Measurements from ENCODE around the gene CALY. TPM values are rescaled to one million over a fixed set of nuclear protein-coding genes. Genes with fewer than 3 reads are reported as not detected.

The CALY gene
- total RNA-seq, 1 donor from 2014 or later: 3.5 TPM

DNA sequence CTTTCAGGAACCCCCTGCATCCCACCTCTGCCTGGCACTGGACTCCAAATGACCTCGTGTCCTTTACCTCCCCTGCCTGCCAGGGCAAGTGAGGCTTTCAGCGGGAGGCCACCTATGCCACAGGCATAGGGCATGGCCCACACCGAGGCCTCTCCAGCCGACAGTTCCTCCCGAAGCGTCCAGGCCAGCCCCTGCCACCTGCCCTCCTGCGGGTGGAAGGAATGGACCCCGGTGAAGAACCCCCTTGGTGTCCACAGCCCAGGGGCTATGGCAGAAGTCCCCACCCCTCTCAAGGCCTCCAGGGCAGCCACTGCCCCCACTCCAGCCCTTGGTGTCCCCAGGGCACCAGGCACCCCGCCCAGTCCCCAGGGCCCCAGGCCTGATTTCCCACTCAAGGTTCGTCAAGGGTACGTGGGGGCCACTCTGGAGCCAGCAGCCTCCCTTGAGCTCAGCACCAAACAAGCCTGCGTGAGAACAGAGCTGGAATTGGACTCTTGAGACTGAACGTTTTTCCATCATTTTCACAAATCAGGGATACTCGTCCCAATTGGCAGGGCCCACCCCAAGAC, 18.1 kb upstream of the CALY start:
- no peaks in the 10 kb centered on the region for H3K27me3 Mint-ChIP-seq (ENCODE audit: unreplicated experiment)
- no peaks in the 10 kb centered on the region for H3K4me1 Mint-ChIP-seq (ENCODE audit: unreplicated experiment)
- no peak for DNase-seq (ENCODE audit: extremely low spot score, unreplicated experiment)
- no peak overlapping the region for H3K4me3 Mint-ChIP-seq (ENCODE audit: unreplicated experiment)
- H3K27ac Mint-ChIP-seq (ENCODE audit: unreplicated experiment): no peak overlapping the region
- no peaks in the 10 kb centered on the region for H3K9me3 Mint-ChIP-seq (ENCODE audit: unreplicated experiment)
- H3K36me3 Mint-ChIP-seq (ENCODE audit: unreplicated experiment): peaks cover 1% of the 10 kb centered on the region
- no peak for TF ChIP-seq CTCF (IDR thresholded peaks at IDR 0.05)

DNA sequence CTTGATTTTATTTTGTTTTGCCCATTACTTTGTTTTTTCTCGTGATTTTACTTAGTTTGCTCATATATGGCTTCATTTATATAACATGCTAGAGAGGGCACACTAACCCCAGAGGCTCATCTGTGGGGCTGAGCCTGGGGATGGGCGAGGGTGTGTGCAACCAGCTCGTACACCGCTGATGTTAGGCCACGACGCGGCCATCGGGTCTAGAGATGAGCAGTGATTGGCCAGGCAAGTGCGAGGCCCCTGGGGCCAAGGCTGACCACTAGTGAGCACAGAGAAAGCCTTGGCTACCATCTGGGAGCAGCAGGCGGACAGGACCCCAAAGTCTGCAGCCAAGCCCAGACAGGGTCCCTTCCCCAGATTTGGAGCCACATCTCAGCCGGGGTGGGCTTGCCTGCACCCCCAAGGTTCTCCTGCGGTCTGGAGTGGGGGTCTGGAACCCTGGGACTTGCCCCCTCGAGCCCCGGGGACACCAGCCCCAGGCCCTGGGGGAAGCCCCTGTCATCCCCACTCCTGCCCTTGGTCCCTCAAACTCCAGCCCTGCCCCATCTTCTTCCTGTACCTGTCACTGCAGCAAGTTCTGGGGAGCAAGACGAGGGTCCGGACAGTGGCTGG, 17.4 kb upstream of the CALY start:
- Mint-ChIP-seq H3K4me3 (ENCODE audit: unreplicated experiment) (no peak overlapping the region), H3K4me1 (ENCODE audit: unreplicated experiment) (no peaks in the 10 kb centered on the region), H3K36me3 (ENCODE audit: unreplicated experiment) (peaks cover 1% of the 10 kb centered on the region), H3K27me3 (ENCODE audit: unreplicated experiment) (no peaks in the 10 kb centered on the region), H3K9me3 (ENCODE audit: unreplicated experiment) (no peaks in the 10 kb centered on the region), H3K27ac (ENCODE audit: unreplicated experiment) (no peak overlapping the region)
- TF ChIP-seq CTCF (IDR thresholded peaks at IDR 0.05): no peak
- DNase-seq (ENCODE audit: extremely low spot score, unreplicated experiment): no peak

GRCh38 chr10:133353202-133353959, 16.7 kb upstream of the CALY start:
- no peak overlapping the region for H3K27ac Mint-ChIP-seq (ENCODE audit: unreplicated experiment)
- H3K27me3 Mint-ChIP-seq (ENCODE audit: unreplicated experiment): no peaks in the 10 kb centered on the region
- no peak overlapping the region for H3K4me3 Mint-ChIP-seq (ENCODE audit: unreplicated experiment)
- no peaks in the 10 kb centered on the region for H3K4me1 Mint-ChIP-seq (ENCODE audit: unreplicated experiment)
- TF ChIP-seq CTCF (IDR thresholded peaks at IDR 0.05): no peak
- no peak for DNase-seq (ENCODE audit: extremely low spot score, unreplicated experiment)
- H3K9me3 Mint-ChIP-seq (ENCODE audit: unreplicated experiment): no peaks in the 10 kb centered on the region
- H3K36me3 Mint-ChIP-seq (ENCODE audit: unreplicated experiment): peaks cover 1% of the 10 kb centered on the region

GRCh38 chr10:133351408-133352318, 15.0 kb upstream of the CALY start:
- TF ChIP-seq CTCF (IDR thresholded peaks at IDR 0.05): no peak
- Mint-ChIP-seq H3K9me3 (ENCODE audit: unreplicated experiment) (no peaks in the 10 kb centered on the region), H3K4me1 (ENCODE audit: unreplicated experiment) (no peaks in the 10 kb centered on the region), H3K27ac (ENCODE audit: unreplicated experiment) (no peak overlapping the region), H3K36me3 (ENCODE audit: unreplicated experiment) (peaks cover 1% of the 10 kb centered on the region), H3K4me3 (ENCODE audit: unreplicated experiment) (no peak overlapping the region), H3K27me3 (ENCODE audit: unreplicated experiment) (no peaks in the 10 kb centered on the region)
- no peak for DNase-seq (ENCODE audit: extremely low spot score, unreplicated experiment)

Data from osteocyte (in vitro differentiated cells).